GM19468 (cell line): ENCODE measurements around the gene HAUS7.

Experiments
- ATAC-seq: cut with Tn5 transposase; IDR thresholded peaks from one replicate; pipeline ENCODE4 v1.9.1; 2021; ENCODE audit warnings: mild to moderate bottlenecking, moderate library complexity, moderate number of reproducible peaks; ENCODE audit not compliant: unreplicated experiment; ENCODE audit errors: extremely low read depth

The HAUS7 gene

GRCh38 chrX:153500676-153501280 is 30.4 kb upstream of the HAUS7 start:
- no peak for ATAC-seq

- no peak for ATAC-seq
These were observed 29.5 kb upstream of the HAUS7 start for GRCh38 chrX:153499876-153500275.

GRCh38 chrX:153499341-153499740 is 29.0 kb upstream of the HAUS7 start:
- ATAC-seq = no peak

- no peak for ATAC-seq
These were observed 28.1 kb upstream of the HAUS7 start for GRCh38 chrX:153498453-153498852.

- ATAC-seq = no peak
These were observed 26.2 kb upstream of the HAUS7 start for GRCh38 chrX:153496590-153496959.

GRCh38 chrX:153495903-153496589 is 25.7 kb upstream of the HAUS7 start:
- no peak for ATAC-seq

GRCh38 chrX:153495362-153495751 is 25.0 kb upstream of the HAUS7 start:
- no peak for ATAC-seq

GRCh38 chrX:153494541-153495361 is 24.4 kb upstream of the HAUS7 start, which contains the start of gene BGN:
Gene BGN, plus strand, starts transcription at chrX:153494980. Its CDS starts 9,652 bp downstream, at chrX:153504632.
- no peak for ATAC-seq

- no peak for ATAC-seq
These were observed 23.7 kb upstream of the HAUS7 start for GRCh38 chrX:153494061-153494460.

- no peak for ATAC-seq
These were observed 22.7 kb upstream of the HAUS7 start for GRCh38 chrX:153493085-153493484.

GRCh38 chrX:153492543-153492942 is 22.2 kb upstream of the HAUS7 start:
- no peak for ATAC-seq

GRCh38 chrX:153491918-153492317 is 21.5 kb upstream of the HAUS7 start:
- no peak for ATAC-seq

- no peak for ATAC-seq
These were observed 21.1 kb upstream of the HAUS7 start for GRCh38 chrX:153491351-153491914.

- ATAC-seq = no peak
These were observed 20.0 kb upstream of the HAUS7 start for GRCh38 chrX:153490217-153490930.

- no peak for ATAC-seq
These were observed 18.0 kb upstream of the HAUS7 start for GRCh38 chrX:153488231-153488914.

- ATAC-seq = no peak
These were observed 17.3 kb upstream of the HAUS7 start for GRCh38 chrX:153487590-153488071.

GRCh38 chrX:153486171-153486570 is 15.8 kb upstream of the HAUS7 start:
- no peak for ATAC-seq

GRCh38 chrX:153485396-153486080 is 15.2 kb upstream of the HAUS7 start:
- no peak for ATAC-seq
